ENCODE results near the gene LDB2.

The LDB2 gene

DNA sequence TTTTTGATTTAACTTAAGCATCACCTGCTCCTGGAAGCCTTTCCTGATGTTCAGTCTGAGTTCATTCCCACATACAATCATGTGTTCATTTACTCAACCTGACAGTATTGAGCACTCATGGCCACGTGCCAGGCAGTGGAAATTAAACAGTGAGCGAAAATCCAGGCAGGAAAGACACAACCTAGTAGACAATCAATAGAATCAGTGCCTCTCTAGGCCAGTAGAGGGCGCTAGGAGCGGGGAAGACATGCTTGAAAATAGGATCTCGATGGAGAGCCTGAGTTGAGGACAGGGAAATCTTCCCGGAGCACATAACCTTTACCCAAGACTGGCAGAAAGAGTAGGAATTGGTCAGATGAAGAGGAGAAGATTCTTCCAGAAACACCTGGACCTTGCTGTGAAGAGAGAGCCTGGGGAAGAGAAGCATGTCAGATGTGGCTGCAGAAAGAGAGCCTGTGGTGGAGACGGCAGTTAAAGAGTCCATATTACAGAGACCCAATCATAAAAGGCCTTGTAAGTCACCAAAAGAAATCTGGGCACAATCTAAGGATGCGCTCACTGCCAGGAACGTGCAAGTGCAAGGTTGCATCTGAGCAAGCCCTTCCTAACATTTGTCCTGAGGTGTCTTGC, 103.5 kb downstream of the LDB2 start:
- DNase-seq: no peak

DNA sequence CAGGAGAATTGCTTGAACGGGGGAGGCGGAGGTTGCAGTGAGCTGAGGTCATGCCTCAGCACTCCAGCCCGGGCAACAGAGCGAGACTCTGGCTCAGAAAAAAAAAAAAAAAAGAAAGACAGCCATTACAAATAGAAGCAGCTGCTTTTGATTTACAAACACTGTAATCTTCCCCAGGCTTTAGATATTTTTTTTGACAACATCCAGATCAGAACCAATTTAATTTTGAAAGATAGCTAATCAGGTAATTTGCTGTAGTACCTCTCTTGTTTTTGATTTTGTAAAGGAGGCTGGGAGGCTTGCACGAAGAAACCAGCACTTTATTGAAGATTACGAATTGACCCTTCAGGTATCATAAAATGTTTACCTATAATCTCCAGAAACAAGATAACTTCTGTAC, 107.0 kb downstream of the LDB2 start:
- no peak for DNase-seq

DNA sequence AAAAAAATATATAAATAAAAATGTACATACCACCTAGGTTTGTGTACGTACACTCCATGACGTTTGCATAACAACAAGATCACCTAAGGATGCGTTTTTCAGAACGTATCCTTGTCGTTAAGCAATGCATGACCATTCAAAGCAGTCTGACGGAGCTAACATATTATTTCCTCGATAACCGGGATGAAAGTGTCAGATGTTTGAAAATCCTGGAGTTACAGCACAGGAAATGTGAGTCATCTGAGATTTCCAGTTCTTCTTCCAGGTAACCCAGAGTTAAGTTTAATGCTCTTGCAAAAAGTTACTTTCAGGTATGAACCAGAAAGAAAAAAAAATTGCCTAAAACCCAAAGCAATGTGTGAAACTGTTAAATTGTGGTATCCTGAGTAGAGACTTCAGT, 107.9 kb downstream of the LDB2 start:
- no peak for DNase-seq

DNA sequence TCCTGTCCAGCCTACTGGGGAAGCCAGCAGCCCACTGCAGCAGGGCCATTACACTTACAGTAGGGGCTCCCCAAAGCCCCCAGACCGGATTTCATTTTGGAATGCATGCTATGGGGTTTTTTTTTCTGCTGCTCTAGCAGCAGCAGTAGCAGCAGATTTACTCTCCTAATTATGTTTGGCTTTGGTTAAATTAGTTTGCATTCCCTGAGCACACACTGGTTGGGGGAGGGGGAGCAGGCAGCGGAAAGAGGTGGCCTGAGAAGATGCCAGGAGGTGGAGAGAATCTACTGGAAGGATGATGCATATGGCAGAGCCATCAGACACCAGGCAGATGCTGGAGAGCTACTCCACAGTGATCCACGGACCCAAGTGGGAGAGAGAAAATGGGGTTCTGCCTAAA, 109.6 kb downstream of the LDB2 start:
- DNase-seq: no peak

DNA sequence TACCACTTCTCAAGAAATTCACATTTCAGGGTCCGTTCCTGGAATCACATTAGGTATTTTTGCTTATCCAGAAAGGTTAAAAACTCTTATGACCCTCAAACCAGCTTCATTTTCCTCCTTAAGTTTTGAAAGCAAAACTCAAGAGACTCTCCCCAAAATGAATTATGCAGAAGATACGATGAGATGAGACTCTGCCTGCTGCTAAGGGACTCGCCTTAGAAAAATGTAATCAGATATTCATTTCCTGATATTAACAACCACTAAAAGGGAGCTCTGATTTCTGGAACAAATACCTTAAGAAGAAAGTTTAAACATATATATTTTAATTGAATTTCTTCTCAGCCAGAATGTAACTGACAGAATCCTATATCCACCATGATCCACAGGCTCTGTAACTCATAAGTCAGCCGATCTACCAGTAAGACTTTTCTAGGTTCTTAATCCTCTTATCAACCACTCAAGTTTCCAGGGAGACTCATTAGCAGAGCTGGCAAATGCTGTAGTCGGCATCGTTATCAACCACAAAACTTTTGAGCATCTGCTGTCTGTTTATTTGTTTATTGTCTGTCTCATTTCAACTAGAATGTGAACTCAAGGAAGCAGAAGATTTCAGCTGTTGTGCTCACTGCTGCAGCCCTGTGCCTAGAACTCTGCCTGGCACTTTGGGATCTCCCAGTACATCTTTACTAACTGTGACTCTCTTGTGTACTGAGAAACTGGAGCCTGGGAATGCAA, 112.5 kb downstream of the LDB2 start:
- no peak for DNase-seq

DNA sequence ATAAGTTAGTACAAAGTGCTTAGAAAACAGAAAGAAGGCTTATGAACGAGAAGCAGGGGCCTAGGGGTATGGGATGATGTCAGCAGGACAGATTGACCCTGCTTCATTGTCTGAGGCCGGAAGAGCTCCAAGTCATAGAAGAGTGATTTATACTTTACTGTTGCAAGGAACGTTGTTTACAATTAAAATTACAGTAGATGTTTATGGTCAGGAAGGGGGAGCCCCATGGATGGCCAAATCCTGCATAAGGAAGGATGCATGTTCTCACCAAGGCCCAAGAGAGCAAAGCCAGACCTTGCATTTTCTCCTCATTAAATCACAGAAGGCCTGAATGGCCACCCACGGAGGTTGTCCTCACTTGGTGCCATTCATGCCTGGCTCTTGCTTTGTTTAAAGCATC, 115.3 kb downstream of the LDB2 start:
- no peak for DNase-seq

DNA sequence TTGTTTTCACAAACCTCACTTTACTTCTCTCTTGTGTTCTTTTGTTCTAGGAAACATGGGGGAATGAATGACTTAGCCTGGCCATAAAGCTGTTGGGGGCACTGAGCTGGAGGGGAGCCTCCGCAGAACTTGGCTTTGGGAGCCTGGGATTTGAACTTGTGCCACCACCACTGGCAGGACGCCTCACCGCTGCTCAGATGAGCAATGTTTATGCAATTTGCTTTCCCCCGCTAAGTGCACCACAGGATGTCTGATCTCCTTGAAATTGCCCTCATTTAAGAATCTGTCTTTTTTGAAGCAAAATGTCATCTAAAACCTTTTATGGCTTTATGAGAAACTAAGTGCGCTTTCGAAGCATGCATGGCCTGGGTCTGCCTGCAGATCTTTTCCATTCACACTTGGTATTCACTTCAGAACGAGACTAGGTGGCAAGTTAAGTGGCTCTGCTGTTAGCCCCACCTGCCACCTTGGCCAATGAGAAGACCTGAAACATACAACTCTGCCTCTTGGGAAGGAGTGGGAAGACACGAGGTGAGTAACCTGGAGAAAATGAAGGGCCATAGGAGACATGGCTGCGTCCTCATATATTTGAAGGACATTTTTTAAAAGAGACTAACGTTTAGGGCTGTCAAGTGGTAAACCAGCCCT, 119.3 kb downstream of the LDB2 start:
- no peak for DNase-seq

DNA sequence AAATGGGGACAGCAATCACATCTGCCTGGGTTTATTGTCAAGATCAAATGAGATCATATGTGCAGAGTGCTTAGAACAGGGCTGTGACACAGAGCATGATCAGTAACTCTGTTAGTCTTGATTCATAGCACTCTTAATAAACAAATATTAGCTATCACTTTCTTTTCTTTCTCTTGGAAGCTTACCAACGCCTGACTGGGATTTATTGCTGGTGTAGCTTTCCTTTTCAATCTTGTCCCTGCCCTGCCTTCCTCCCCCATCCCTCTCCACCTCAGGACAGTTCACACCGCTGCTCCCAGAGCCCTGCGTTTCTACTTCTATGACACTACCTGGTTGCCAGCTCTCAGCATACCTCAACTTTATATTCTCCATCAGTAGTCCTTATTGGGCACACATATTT, 120.7 kb downstream of the LDB2 start:
- no peak for DNase-seq

DNA sequence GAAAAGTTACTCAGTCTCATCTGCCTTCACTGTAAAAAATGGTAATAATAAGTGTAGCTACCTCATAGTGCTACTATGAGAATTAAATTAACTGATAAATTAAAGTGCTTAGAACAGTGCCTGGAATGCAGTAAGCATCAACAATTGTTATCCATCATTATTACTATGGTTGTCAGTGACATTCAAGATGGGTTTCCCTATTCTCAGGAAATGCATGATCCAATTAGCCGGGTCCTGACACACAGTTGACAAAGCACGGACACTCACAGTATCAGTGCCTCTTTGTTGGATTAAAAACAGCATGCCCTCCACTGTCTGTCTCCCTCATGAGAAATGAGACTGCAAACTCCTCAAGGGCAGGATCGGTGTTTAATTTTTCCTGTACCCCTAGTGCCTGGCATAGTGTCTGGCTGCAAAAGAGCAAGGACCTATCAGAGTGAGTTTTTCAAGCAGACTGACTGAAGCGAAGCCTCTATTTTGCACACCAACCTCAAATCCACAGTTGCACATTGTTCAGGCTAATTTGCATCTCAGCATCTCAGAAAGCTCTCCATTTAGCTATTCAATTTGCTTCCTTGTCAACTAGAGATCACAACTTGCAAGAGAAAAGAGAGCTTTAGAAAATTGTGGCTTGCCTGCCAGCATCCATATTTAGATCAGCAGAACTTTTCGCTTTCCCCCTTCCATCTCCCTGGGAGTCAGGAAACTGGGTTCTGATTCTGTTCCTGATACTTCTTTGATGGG, 122.9 kb downstream of the LDB2 start:
- no peak for DNase-seq

DNA sequence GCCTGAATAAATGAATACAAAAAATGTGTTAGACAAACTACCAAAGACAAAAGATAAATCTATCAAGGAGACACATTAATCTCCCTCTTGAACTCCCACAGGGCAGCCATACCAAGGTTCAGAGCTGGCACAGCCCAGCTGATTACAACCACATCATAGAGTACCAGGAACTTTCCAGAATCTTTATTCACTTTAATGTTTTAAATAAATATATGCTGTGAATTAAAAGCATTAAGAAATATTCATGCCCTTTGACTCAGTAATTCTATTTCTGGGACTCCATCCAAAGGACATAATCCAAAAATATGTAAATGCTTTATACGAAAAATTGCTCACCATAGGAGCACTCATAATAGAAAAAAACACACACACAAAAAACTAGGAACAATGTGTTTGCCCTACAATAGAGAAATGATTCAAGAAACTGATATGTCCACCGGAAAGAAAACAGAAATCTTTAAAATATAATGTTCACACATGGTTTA, 126.0 kb downstream of the LDB2 start:
- DNase-seq: no peak

DNA sequence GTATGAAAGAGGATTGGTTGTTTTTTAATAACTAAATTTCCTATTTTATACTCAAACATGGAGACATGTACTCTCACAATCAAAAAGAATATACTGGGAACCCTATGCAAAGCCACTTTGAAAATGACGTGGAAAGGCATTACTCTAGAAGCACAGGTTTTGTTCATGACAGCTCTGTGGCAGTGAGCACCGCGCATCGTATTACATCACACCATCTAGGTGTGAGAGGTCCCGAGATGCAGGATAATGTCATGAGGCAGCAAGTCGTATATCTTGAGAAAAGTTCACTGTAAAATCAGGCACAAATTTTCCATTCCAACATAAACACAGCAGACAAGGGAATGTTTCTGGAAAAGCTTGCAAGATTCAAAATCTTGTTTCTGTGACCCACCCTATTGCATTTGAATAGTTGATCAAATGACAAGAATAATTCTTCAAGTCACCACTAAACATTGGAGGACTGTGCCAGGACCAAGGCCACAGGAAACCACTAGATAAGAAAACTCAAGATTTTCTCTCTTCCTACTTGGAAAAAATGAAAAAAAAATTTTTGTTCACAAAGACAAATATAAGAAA, 127.6 kb downstream of the LDB2 start:
- DNase-seq: no peak

DNA sequence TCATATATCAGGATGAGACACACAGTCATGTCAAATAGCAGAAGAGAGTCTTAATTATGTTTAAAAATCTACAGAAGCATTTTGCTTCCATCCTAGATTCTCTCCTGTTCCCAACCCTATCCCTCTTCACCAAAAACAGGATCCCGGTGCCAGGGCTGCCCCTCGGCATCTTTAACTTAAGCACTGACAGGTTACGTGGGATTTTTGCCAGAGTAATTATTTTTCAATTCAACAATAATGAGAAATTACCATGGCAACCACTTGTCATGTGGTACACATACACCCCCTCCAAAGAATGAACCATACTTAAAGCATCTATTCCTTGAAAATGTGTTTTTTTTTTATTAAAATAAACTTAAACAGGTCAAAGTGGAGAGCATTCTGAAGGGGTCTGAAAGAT, 130.6 kb downstream of the LDB2 start:
- DNase-seq: no peak

DNA sequence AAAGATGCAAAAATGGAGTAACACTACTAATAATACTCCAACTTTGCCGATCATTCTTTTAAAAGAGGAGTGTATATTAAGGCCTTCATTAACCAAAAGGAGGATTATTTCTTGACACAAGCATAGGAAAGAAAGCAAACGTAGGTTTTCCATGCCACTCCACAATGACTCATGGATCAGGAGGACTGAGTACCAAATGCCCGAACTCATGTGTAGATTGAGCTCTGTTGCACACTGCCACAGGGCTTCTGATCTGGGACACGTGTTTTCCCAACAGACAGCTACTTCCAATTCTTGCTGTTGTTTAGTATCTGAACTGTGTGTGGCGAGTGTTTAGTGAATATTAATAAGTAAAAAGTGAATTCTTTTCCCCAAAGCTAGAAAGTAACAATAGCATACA, 131.2 kb downstream of the LDB2 start:
- DNase-seq: no peak

DNA sequence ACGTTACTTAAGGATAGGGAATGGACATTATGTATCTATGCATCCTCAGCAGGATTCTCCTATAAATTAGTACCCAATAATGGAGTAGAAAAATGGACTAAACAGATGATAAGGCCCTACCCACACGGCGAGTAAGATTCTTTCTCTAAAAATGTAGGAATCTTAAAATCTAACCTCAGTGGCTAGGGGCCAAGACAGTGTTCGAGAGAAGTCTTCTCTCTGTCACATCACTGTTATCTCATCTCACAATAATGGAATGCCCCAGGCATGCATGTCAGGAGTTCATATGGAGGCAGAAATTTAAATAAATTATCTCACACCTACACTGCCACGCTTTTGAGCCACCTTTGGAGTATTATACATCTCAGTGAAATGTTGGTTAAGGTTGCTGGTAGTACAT, 132.9 kb downstream of the LDB2 start:
- DNase-seq: no peak

DNA sequence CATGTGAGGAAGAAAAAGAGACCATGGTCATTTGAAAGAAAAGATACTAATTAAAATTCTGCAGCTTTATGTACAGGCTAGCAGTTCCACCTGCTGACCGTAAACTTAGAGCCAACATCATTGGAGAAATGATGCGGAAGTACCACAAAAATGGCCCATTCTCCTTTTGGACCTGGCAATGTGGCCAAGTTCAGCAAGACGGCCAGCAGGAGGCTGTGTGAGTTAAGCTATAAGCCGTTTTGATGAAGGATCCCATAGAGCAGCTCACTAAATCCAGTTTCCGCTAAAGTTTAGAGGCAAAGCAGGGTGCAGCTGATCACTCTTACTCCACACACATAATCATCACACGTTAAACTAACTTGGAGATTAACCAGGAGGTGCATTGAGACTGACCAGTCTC, 133.8 kb downstream of the LDB2 start:
- no peak for DNase-seq

DNA sequence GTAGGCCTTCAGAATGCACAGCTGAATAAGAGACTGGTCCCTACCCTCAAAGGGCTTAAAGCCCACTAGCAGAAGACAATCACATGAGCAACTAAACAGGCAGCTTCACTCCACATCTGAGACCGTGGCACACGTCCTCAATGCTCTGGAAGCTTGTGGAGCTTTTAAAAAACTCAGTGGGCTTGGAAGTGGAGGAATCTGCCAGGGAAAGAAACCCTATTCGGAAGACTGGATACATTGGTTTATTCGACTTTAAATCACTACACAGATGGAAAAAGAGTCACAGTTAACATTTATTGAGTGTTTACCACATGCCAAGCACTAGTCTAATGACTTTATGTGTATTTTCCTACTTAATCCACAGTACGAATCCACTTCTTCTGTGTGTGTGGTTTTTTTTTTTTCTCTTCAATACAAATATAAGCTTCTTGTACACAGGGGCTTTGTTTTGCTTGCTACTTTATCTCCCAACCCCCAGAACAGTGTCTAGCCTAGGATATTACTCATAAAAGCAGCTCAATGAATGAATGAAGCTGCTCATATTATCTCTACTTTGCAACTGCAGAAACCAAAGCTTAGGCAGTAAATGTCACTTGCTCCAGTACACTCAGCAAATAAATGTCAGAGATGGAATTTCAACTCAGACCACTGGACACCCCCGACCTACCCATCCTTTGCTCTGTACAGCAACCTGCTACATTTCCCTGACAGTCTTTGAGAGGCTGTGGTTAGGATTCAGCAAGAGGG, 137.7 kb downstream of the LDB2 start:
- DNase-seq: no peak

DNA sequence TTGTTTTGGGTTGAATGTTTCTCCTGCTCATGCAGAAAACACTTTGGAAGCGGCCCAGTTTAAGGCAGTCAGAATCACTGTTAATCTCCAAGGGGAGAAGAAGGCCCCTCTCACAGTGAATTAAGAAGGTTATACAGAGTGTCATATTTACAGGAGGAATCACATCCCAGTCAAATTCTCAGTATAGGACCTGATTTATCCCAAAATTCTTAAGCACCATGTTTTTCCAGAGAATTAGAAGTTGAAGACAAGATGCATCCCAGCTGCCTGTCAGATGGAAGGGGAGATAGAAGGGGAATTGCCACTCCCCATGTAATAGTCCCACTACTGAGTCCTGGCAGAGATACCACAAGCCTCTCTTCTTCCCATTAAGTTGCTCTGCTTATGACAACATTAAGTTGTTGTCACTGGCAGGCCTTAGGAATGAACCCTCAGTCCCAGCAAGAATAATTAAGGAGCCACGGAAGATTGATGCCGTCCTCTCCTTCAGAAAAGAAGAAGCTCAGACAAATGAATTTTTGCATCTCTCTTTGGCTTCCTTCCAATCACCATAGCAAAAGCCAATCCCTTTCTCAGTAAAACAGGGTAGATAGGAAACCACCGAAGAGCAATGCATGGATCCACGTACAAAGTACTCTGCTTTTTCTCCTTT, 138.4 kb downstream of the LDB2 start:
- DNase-seq: no peak

DNA sequence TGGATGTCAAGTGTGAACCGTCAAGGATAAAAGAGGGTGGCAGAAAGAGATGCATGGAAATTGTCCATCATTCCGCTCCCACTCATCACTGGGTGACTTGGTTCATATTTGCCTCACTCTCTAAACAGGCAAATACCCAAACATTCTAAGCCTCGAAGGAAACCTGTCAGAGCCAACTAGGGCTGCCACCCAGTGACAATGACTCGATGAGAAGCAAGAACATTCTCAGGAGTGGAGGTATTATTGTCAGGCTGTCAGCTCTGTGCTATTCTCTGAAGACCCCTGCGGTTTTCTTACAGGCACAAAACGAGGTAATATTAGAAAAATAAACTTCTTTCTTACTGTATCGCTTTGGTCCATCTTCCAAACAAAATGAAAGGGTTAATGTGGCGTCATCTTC, 139.6 kb downstream of the LDB2 start:
- DNase-seq: no peak

DNA sequence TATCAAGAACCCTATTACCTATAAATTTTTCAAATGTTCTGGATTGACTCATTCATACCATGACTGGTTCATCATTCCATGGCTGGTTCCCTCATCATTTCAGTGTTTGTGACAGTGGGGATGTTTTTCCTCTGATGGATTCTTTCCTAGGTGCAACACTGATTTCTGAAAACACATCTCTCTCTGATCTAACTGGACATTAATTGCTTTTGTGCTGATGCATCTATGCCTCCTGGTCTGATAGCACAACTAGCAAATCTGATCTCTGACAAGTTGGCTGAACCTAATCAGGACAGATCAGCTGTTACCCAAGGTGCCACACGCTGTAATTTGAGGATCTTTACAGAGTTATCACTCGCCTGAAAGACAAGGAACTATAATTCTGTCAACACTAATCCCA, 140.2 kb downstream of the LDB2 start:
- DNase-seq: no peak

DNA sequence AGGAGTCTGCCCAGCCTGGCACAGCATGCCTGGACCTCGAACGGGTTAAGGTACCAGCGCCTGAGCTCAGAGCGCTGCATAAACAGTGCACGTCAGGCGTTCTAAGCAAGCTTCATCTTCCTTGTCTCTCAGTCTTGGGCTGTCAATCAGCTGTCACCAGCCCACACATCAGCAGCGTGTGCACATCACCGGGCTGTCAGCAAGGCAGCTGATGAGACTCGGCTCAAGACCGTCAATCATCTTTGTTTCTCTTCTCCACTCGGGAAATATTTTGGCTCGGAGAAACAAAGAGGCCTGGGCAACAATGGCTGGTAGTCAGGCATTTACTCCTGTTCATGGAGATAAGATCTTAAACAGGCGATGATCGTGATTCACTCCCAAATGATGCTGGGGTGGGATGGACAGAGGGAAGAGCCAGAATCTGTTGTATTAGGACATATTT, 141.3 kb downstream of the LDB2 start:
- DNase-seq: no peak

DNA sequence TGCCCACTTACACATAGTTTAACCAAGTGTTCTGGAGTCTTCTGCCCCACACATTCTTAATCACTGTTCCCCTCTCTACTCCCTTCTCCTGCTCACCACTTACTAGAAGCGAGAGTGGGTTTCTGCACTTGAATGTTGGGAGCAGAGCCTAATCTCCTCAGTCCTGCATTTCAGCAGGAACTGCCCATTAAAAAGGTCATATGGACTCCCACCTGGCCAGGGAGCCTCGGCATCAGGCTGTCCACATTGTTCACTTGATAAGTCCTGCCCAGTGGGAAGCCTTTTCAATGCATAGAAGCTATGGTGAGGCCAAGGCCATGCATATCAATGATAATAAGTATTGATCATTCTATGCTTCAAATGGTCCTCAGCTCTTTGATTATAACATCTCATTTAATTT, 144.3 kb downstream of the LDB2 start:
- no peak for DNase-seq

DNA sequence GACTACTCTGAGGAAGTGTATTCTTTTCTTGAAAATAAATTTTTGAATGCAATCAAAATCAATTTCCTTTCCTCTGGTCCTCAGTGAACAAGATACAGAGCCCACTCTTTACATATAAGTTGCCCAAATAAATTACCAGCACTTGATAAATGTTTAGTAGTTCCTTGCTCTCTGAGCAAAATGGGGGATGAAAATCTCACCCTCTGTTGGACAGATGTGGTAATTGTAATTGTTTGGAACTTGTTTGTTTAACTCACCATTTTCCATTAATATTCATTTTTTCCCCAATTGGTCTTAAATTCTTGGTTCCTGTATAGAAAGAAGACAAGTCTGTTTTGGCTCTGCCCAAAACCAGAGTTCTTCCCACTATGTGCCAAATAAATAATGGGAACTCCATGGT, 146.3 kb downstream of the LDB2 start:
- DNase-seq: no peak
